H1 (cell line): ENCODE data around the gene VIM. TPM values are rescaled to one million over a fixed set of nuclear protein-coding genes. Genes with fewer than 3 reads are reported as not detected.

Source experiments
- CTCF ChIA-PET: fragments of 300-600 bp; sonication (Branson Sonifier 250); formaldehyde crosslinking; loops from one replicate; lab custom pipeline; 2021; ENCODE audit not compliant: partially characterized antibody; lab: Charles Lee
- POLR2A ChIA-PET: fragments of 300-600 bp; sonication (Branson Sonifier 250); formaldehyde crosslinking; loops from one replicate; lab custom pipeline; 2021; ENCODE audit warnings: inconsistent platforms; ENCODE audit not compliant: partially characterized antibody; lab: Charles Lee
- DNase-seq, 2 experiments: peaks; one replicate each; pipeline versions ENCODE4 v3.0.0 to v3.0.0-alpha.2; 2010 to 2022; ENCODE audit warnings: low spot score in 2 of 2, low read depth in 1 of 2, mixed read lengths in 1 of 2
- FAIRE-seq: peaks from 2 replicates; lab custom pipeline; 2011; peaks lifted over from hg19 to GRCh38; lab: Jason Lieb, UNC
- H2AFZ ChIP-seq: 2 replicates; pipeline ENCODE4 v1.8.1; 2012; ENCODE audit warnings: low read length, inconsistent platforms
- H2AK5ac ChIP-seq: 2 replicates; pipeline ENCODE4 v1.6.1; 2013; ENCODE audit warnings: low read depth, low read length
- H2BK120ac ChIP-seq: replicated peaks from 2 replicates; pipeline ENCODE3; 2013; ENCODE audit warnings: low read depth, low read length, inconsistent platforms
- H2BK12ac ChIP-seq: 2 replicates; pipeline ENCODE4 v1.6.1; 2013; ENCODE audit warnings: low read depth, low read length
- H2BK15ac ChIP-seq: 2 replicates; pipeline ENCODE4 v1.6.1; 2013; ENCODE audit warnings: low read length
- H2BK20ac ChIP-seq: 2 replicates; pipeline ENCODE4 v1.6.1; 2013; ENCODE audit warnings: low read length
- H2BK5ac ChIP-seq: 2 replicates; pipeline ENCODE4 v1.6.1; 2013; ENCODE audit warnings: low read depth, low read length
- H3K14ac ChIP-seq: 2 replicates; pipeline ENCODE4 v1.6.1; 2013; ENCODE audit warnings: inconsistent platforms; ENCODE audit not compliant: insufficient read length
- H3K18ac ChIP-seq: 2 replicates; pipeline ENCODE4 v1.6.1; 2013; ENCODE audit warnings: low read length; ENCODE audit errors: extremely low read depth
- H3K23ac ChIP-seq: 2 replicates; pipeline ENCODE4 v1.6.1; 2013; ENCODE audit warnings: inconsistent platforms; ENCODE audit not compliant: insufficient read length
- H3K23me2 ChIP-seq: 2 replicates; pipeline ENCODE4 v1.6.1; 2013; ENCODE audit warnings: low read depth, low read length
- H3K27ac ChIP-seq: 2 replicates; pipeline ENCODE4 v1.6.1; 2011; ENCODE audit warnings: low read depth, low read length, inconsistent platforms
- H3K27me3 ChIP-seq, 4 experiments: replicated peaks in 1 of 4; 1 replicate in 1 of 4; 2 replicates in 3 of 4; pipeline versions ENCODE4 v1.6.1 to v1.8.1; 2011 to 2013; ENCODE audit warnings: low read length in 3 of 4, mild to moderate bottlenecking in 3 of 4, inconsistent platforms in 2 of 4, mixed read lengths in 2 of 4, moderate library complexity in 1 of 4; ENCODE audit not compliant: control insufficient read depth in 3 of 4, insufficient read depth in 3 of 4; ENCODE audit errors: extremely low read depth in 1 of 4
- H3K36me3 ChIP-seq, 4 experiments: 2 replicates each; pipeline versions ENCODE4 v1.6.1 to v1.8.1; 2011 to 2013; ENCODE audit warnings: mild to moderate bottlenecking in 4 of 4, low read length in 3 of 4, moderate library complexity in 2 of 4, control low read depth in 1 of 4, inconsistent platforms in 1 of 4; ENCODE audit not compliant: insufficient read depth in 4 of 4, control insufficient read depth in 2 of 4
- H3K4ac ChIP-seq: replicated peaks from 2 replicates; pipeline ENCODE3; 2013; ENCODE audit warnings: low read length, low read depth, mixed read lengths, inconsistent platforms; ENCODE audit not compliant: insufficient read length
- H3K4me1 ChIP-seq, 4 experiments: replicated peaks in 1 of 4; 1 replicate in 1 of 4; 2 replicates in 3 of 4; pipeline versions ENCODE4 v1.6.1 to v1.8.1; 2011 to 2013; ENCODE audit warnings: low read length in 3 of 4, inconsistent platforms in 2 of 4, mixed read lengths in 1 of 4; ENCODE audit not compliant: insufficient read depth in 4 of 4, control insufficient read depth in 3 of 4
- H3K4me2 ChIP-seq, 2 experiments: 2 replicates each; pipeline versions ENCODE4 v1.6.1 to v1.8.1; 2011 to 2013; ENCODE audit warnings: low read depth in 2 of 2, low read length in 2 of 2, control low read depth in 1 of 2, inconsistent platforms in 1 of 2, mild to moderate bottlenecking in 1 of 2; ENCODE audit not compliant: insufficient read depth in 1 of 2
- H3K4me3 ChIP-seq, 4 experiments: fragments of 200-600, 300-600 bp in 1 of 4; sonication (generic), shearing (Covaris generic), sonication (Bioruptor Twin) in 1 of 4; 2 replicates each; pipeline versions ENCODE4 v1.5.1 to v1.8.1; 2011 to 2016; ENCODE audit warnings: low read length in 4 of 4, low read depth in 3 of 4, control low read depth in 2 of 4, inconsistent platforms in 2 of 4, mild to moderate bottlenecking in 2 of 4, mixed read lengths in 1 of 4, moderate library complexity in 1 of 4; ENCODE audit not compliant: insufficient read depth in 2 of 4; ENCODE audit errors: extremely low read depth in 1 of 4
- H3K56ac ChIP-seq: replicated peaks from 2 replicates; pipeline ENCODE3; 2013; ENCODE audit warnings: low read depth, mild to moderate bottlenecking, mixed read lengths, low read length, inconsistent platforms; ENCODE audit not compliant: insufficient read length
- H3K79me1 ChIP-seq: 2 replicates; pipeline ENCODE4 v1.6.1; 2013; ENCODE audit warnings: low read depth, low read length, control low read depth
- H3K79me2 ChIP-seq, 2 experiments: 2 replicates each; pipeline versions ENCODE4 v1.6.1 to v1.8.1; 2012 to 2013; ENCODE audit warnings: low read length in 2 of 2, mild to moderate bottlenecking in 2 of 2, inconsistent platforms in 1 of 2; ENCODE audit not compliant: insufficient read depth in 2 of 2, control insufficient read depth in 1 of 2
- H3K9ac ChIP-seq, 4 experiments: replicated peaks in 1 of 4; 1 replicate in 1 of 4; 2 replicates in 3 of 4; pipeline versions ENCODE4 v1.6.1 to v1.8.1; 2011 to 2013; ENCODE audit warnings: low read depth in 3 of 4, low read length in 3 of 4, control low read depth in 2 of 4, mild to moderate bottlenecking in 2 of 4, moderate library complexity in 2 of 4, inconsistent platforms in 1 of 4; ENCODE audit errors: extremely low read depth in 1 of 4
- H3K9me3 ChIP-seq, 2 experiments: 2 replicates each; pipeline versions ENCODE4 v1.6.1 to v1.8.1; 2012 to 2013; ENCODE audit warnings: mild to moderate bottlenecking in 2 of 2, moderate library complexity in 2 of 2, control low read depth in 1 of 2, inconsistent platforms in 1 of 2, low read depth in 1 of 2, low read length in 1 of 2, mixed read lengths in 1 of 2; ENCODE audit not compliant: insufficient read depth in 2 of 2
- H4K20me1 ChIP-seq, 2 experiments: replicated peaks in 1 of 2; 2 replicates each; pipeline versions ENCODE3 to v1.8.1; 2011 to 2013; ENCODE audit warnings: inconsistent platforms in 2 of 2, low read length in 2 of 2, mild to moderate bottlenecking in 1 of 2; ENCODE audit not compliant: insufficient read depth in 2 of 2, control insufficient read depth in 1 of 2
- H4K5ac ChIP-seq: 2 replicates; pipeline ENCODE4 v1.6.1; 2013; ENCODE audit warnings: low read length, low read depth, mixed read lengths, inconsistent platforms; ENCODE audit not compliant: insufficient read length
- H4K8ac ChIP-seq: 2 replicates; pipeline ENCODE4 v1.8.0; 2013; ENCODE audit warnings: mild to moderate bottlenecking, moderate library complexity, low read length, inconsistent platforms; ENCODE audit not compliant: insufficient read depth; ENCODE audit errors: extremely low read depth
- H4K91ac ChIP-seq: replicated peaks from 2 replicates; pipeline ENCODE3; 2013; ENCODE audit warnings: low read length, mixed read lengths, inconsistent platforms; ENCODE audit not compliant: insufficient read length
- BACH1 ChIP-seq: IDR thresholded peaks from 2 replicates; pipeline ENCODE4 v1.6.1; 2012; ENCODE audit warnings: low read length, improper control_type of control experiment
- GTF2F1 ChIP-seq: IDR thresholded peaks from 2 replicates; pipeline ENCODE4 v1.6.1; 2012; ENCODE audit warnings: low read depth, low read length, improper control_type of control experiment, borderline replicate concordance
- JUN ChIP-seq: IDR thresholded peaks from 2 replicates; pipeline ENCODE4 v1.6.1; 2011; ENCODE audit warnings: low read depth, mild to moderate bottlenecking, improper control_type of control experiment, low read length
- JUND ChIP-seq: IDR thresholded peaks from 2 replicates; pipeline ENCODE4 v1.6.1; 2011; ENCODE audit warnings: mild to moderate bottlenecking, improper control_type of control experiment, low read length
- KDM5A ChIP-seq: fragments of 200-600 bp; IDR thresholded peaks from 2 replicates; pipeline ENCODE4 v1.7.1; 2012; ENCODE audit warnings: mild to moderate bottlenecking, low read length, inconsistent platforms, mixed read lengths
- NRF1 ChIP-seq: IDR thresholded peaks from 2 replicates; pipeline ENCODE4 v1.6.1; 2011; ENCODE audit warnings: mild to moderate bottlenecking, low read depth, low read length, improper control_type of control experiment
- POLR2A ChIP-seq, 2 experiments: IDR thresholded peaks; 1 replicate in 1 of 2; 2 replicates in 1 of 2; pipeline ENCODE4 v1.6.1; 2011; ENCODE audit warnings: low read depth in 2 of 2, low read length in 2 of 2, mild to moderate bottlenecking in 2 of 2; ENCODE audit errors: control extremely low read depth in 1 of 2
- RFX5 ChIP-seq: IDR thresholded peaks from 2 replicates; pipeline ENCODE4 v1.6.1; 2011; ENCODE audit warnings: low read depth, low read length, improper control_type of control experiment, borderline replicate concordance
- SAP30 ChIP-seq: fragments of 300-600 bp; sonication (generic); IDR thresholded peaks from 2 replicates; pipeline ENCODE4 v1.7.1; 2012; ENCODE audit warnings: low read length, moderate library complexity, mild to moderate bottlenecking, inconsistent platforms; ENCODE audit not compliant: insufficient read depth, insufficient replicate concordance
- SIRT6 ChIP-seq: IDR thresholded peaks from one replicate; pipeline ENCODE4 v1.7.1; 2012; ENCODE audit warnings: low read length, inconsistent platforms
- SIX5 ChIP-seq: IDR thresholded peaks from 2 replicates; pipeline ENCODE4 v1.6.1; 2011; ENCODE audit warnings: mild to moderate bottlenecking, low read depth, low read length
- SP4 ChIP-seq: IDR thresholded peaks from 2 replicates; pipeline ENCODE4 v1.6.1; 2012; ENCODE audit warnings: low read length, inconsistent platforms
- TCF12 ChIP-seq: IDR thresholded peaks from 2 replicates; pipeline ENCODE4 v1.6.1; 2011; ENCODE audit warnings: low read depth, mild to moderate bottlenecking, low read length
- TEAD4 ChIP-seq: IDR thresholded peaks from 2 replicates; pipeline ENCODE4 v1.6.1; 2012; ENCODE audit warnings: low read depth, low read length, inconsistent platforms, mixed read lengths
- YY1 ChIP-seq: IDR thresholded peaks from 2 replicates; pipeline ENCODE4 v1.6.1; 2011; ENCODE audit warnings: low read depth, mild to moderate bottlenecking, low read length
- ZNF274 ChIP-seq: IDR thresholded peaks from 2 replicates; pipeline ENCODE4 v1.7.0; 2012; ENCODE audit warnings: low read length, borderline replicate concordance; ENCODE audit errors: extremely low read depth
- WGBS, 2 experiments: shearing (Covaris generic) in 1 of 2; methylation state at CpG; one replicate each; pipeline versions ENCODE4 v1.1.6 to v1.1.7; 2013 to 2015; ENCODE audit warnings: low lambda C conversion rate in 2 of 2, mixed read lengths in 2 of 2, inconsistent platforms in 1 of 2, low coverage in 1 of 2, missing lambda C conversion rate in 1 of 2; ENCODE audit not compliant: insufficient replicate concordance in 2 of 2, insufficient coverage in 1 of 2, insufficient read length in 1 of 2; ENCODE audit errors: extremely low coverage in 1 of 2, missing lambda C conversion rate in 1 of 2; 5-methylcytosine and 5-hydroxymethylcytosine counted together
- polyA plus RNA-seq, 7 experiments: library from polyadenylated mRNA; depleted of rRNA in 3 of 7; stranded (reverse) in 5 of 7; unstranded in 2 of 7; fragments of >200 nt in 5 of 7; fragments of 200-250 nt in 2 of 7; gene quantifications; 1 replicate in 5 of 7; 2 replicates in 1 of 7; 4 replicates in 1 of 7; pipeline versions ENCODE4 v1.2.1 to v1.2.3, GENCODE V29; 2011 to 2013; ENCODE audit warnings: missing spikeins in 2 of 7, mixed read lengths in 2 of 7
- total RNA-seq: library from RNA; stranded (reverse); fragmentation: NEBNext Ultra II Directional; extraction: Animal tissue kit (Norgen Biotek cat#: 25700); gene quantifications from 2 replicates; pipeline ENCODE4 v1.2.1, GENCODE V29; 2021
- TF ChIP-seq, protein P1 (sequence below): IDR thresholded peaks from 2 replicates; pipeline ENCODE4 v1.6.1; 2012; ENCODE audit warnings: inconsistent platforms

VIM gene
- total and polyA plus RNA-seq, 2 of the 8 experiments (the other 6 are each of a cell fraction or from before 2014, with no cell fraction given): 347 to 372 TPM

DNA sequence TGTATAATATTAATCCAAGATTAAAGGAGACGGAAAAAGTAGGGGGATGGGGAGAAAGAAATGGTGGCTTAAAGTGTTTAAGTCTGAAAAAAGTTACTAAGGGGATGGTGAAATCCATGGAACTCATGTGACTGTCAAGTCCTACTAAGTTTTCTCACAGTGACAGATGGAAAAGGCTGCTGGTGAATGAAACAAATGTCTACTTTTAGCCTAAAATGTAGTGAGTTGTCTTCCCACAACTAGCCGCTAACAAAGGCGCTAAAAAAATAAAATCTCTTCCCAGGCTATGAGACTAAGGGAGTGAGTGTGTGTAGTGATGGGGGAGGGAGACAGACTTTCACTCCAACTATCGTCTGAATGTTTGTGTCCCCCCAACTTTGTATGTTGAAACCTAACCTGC is 12.6 kb downstream of the VIM start:
- Histone ChIP-seq H3K23ac (no peak overlapping the region), H4K5ac (no peak overlapping the region), H3K27ac (no peak overlapping the region), H2AFZ (no peak overlapping the region), H2BK120ac (no peak overlapping the region), H3K56ac (no peak overlapping the region), H2AK5ac (no peak overlapping the region), H3K9ac (no peak overlapping the region), H3K9me3 (no peaks in the 10 kb centered on the region), H3K4ac (no peak overlapping the region), H3K23me2 (no peaks in the 10 kb centered on the region), H3K4me1 (no peaks in the 10 kb centered on the region), H3K79me2 (no peaks in the 10 kb centered on the region), H3K4me2 (no peak overlapping the region), H3K36me3 (peaks cover 0 to 23% (median 18%) of the 10 kb centered on the region in 4 experiments; a peak in 6 of 8 replicates), H4K91ac (no peak overlapping the region), H3K18ac (no peak overlapping the region), H3K4me3 (no peak overlapping the region), H2BK20ac (no peak overlapping the region), H3K79me1 (no peaks in the 10 kb centered on the region), H2BK12ac (no peak overlapping the region), H3K27me3 (no peaks in the 10 kb centered on the region), H4K20me1 (no peaks in the 10 kb centered on the region), H3K14ac (no peak overlapping the region), H2BK5ac (no peak overlapping the region), H4K8ac (no peak overlapping the region), H2BK15ac (no peak overlapping the region)
- ChIA-PET POLR2A (no interaction called here), CTCF (interaction anchor here (0.7 kb wide), 1 partner anchor 222 kb away, joined by 4 read pairs; no protein-coding TSS in a partner anchor)
- FAIRE-seq (no peak), DNase-seq (no peak)
- 98% methylated on average over 4 of the region's 4 CpGs; no CpG with 5 or more reads in 1 of the 2 experiments for WGBS, 2 experiments
- TF ChIP-seq ZNF274: no peak
- no peak for TF ChIP-seq SP4
- no peak for TF ChIP-seq RFX5
- TF ChIP-seq TEAD4: no peak
- TF ChIP-seq SIX5: no peak
- no peak for TF ChIP-seq POLR2A (IDR thresholded peaks at IDR 0.05; ENCODE audit: control extremely low read depth in 1 of 2, low read depth in 2 of 2, low read length in 2 of 2)
- no peak for TF ChIP-seq BACH1
- TF ChIP-seq SIRT6: no peak
- TF ChIP-seq, protein P1, sequence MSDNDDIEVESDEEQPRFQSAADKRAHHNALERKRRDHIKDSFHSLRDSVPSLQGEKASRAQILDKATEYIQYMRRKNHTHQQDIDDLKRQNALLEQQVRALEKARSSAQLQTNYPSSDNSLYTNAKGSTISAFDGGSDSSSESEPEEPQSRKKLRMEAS: no peak
- no peak for TF ChIP-seq JUN
- no peak for TF ChIP-seq YY1
- TF ChIP-seq KDM5A: no peak
- TF ChIP-seq JUND: no peak
- TF ChIP-seq GTF2F1: no peak
- no peak for TF ChIP-seq NRF1
- TF ChIP-seq TCF12: no peak
- TF ChIP-seq SAP30: no peak
